ENCODE results near the gene YPEL1.
"Not testable (repeated sequence)": the region's sequence is repeated elsewhere in the genome, so short reads cannot be mapped to it uniquely, and the experiment has no call there.

YPEL1 gene

DNA sequence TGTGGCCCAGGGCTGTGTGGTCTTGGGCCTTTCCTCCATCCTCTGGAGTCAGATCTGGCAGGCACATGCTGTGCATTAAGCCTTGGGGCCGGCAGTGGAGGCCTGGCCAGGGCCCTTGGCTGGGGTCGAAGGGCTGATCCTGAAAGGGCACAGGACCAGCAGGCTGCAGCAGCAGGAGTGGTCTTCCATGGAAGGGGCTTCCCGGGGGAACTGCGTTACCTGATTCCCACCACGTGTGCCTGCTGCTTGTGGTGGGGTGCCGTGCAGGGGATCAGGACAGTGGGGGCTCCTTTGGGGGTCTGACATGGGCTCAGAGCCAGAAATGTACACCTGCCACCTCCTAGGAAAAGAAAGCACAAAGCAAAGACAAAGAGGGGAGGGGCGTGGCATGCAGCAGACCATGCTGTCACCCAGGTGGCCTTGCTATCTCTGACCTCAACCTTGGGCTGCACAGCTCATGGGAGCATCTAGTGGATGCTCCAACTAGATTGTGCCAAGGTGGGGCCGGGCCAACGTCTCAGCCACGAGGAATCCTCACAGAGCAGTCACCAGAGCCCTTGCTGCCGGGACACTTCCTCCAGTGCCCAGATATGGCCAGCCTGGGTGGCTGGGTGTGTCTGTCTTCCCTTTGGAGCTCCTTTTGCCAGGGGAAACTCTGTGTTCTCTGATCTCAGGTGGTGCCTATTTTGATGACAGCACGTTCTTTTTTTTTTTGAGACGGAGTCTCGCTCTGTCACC, 17.9 kb upstream of the YPEL1 start:
- DNase-seq = no peak

DNA sequence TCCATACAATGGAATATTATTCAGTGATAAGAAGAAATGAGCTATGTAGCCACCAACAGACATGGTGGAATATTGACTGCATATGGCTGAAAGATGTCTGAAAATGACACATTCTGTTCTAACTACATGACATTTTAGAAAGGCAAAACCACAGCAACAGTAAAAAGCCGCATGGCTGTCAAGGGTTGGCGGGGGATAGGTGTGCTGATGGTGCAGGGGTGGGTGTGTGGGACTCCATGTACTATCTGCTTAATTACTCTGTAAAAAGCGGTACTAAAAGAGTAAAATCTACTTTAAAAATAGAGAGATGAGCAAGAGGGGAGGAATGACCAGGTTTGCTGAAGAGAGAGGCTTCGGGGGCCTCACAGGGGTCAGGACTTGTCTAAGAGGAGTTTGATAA, 16.7 kb upstream of the YPEL1 start:
- DNase-seq = no peak

DNA sequence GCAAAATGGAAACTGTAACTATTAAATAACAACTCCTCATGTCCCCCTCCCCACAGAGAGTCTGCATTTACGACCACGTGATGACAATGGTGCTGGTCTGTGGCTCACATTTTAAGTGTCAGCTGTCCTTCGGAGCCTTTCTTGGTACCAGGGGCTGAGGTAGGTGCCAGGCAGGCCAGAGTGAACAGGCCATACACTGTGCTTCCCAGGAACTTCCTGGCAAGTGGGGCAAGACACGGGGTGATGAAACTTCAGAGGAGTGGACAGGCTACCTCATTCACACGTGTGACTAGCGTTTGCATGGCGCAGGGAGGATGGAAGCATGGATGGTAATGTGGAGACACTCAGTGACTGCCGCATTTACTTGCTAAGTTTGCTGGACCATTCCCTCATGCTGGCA, 10.4 kb upstream of the YPEL1 start:
- no peak for DNase-seq

DNA sequence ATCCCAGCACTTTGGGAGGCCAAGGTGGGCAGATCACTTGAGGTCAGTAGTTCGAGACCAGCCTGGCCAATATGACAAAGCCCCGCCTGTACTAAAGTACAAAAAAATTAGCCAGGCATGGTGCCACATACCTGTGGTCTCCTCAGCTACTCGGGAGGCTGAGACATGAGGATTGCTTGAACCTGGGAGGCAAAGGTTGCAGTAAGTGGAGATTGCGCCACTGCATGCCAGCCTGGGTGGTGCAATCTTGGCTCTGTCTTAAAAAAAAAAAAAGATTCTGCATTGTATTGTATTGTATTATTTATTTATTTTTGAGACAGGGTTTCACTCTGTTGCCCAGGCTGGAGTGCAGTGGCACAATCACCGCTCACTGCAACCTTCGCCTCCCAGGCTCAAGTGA, 9.3 kb upstream of the YPEL1 start:
- not testable (repeated sequence) for DNase-seq

DNA sequence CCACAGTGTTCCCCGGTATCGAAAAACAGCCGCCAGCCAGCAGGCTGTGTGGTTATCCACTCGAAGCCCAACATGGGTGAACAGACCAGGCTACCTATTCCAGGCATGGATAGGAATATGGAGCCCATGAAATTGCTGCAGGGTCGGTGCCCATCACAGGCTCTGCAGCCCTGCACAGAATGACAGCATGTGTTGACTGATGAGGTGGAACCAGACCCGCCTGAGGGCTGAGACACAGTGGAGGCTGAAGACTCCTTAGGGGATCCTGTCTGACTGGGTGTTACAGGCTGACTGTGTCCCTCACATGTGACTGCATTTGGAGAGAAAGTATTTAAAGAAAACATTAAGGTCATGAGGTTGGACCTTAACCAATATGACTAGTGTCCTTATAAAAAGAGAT, 6.2 kb upstream of the YPEL1 start:
- no peak for DNase-seq

GRCh38 chr22:21741059-21741458, 5.5 kb upstream of the YPEL1 start:
- DNase-seq = no peak

DNA sequence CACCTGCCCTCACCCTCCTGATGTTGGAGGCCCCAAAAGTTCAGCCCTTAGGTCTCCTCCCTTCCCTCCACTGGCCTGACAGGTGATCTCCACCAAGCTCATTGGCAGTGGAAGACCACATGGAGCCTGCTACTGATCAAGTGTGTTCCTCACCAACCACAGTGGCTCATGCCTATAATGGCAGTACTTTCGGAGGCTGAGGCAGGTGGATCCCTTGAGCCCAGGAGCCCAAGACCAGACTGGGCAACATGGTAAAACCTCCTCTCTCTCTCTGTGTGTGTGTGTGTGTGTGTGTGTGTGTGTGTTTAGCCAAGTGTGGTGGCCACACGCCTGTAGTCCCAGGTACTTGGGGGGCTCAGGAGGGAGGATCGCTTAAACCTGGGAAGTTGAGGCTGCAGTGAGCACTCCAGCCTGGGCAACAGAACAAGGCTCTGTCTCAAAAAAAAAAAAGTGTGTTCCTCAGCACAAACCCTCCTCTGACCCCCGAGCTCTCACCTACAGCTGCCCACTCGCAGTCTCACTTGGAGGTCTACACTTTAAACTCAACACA, 4.3 kb upstream of the YPEL1 start:
- no peak for DNase-seq

GRCh38 chr22:21738966-21739365, 3.4 kb upstream of the YPEL1 start:
- no peak for DNase-seq

DNA sequence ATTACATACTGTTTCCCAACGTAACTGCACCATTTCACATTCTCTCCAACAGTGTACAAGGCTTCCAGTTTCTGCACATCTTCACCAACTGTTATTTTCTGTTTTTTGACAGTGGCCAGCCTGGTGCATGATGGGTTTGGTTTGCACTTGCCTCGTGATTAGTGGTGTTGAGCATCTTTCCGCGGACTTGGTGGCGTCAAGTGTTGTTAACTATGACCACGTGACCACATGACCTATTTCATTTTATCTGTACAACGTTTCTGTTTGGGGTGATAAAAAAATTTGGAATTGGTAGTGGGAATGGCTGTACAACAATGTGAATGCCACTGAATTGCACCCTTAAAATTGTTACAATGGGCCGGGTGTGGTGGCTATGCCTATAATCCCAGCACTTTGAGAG, 2.5 kb upstream of the YPEL1 start:
- DNase-seq = no peak

- DNase-seq = no peak
Observed at GRCh38 chr22:21736948-21737347, 1.4 kb upstream of the YPEL1 start.

DNA sequence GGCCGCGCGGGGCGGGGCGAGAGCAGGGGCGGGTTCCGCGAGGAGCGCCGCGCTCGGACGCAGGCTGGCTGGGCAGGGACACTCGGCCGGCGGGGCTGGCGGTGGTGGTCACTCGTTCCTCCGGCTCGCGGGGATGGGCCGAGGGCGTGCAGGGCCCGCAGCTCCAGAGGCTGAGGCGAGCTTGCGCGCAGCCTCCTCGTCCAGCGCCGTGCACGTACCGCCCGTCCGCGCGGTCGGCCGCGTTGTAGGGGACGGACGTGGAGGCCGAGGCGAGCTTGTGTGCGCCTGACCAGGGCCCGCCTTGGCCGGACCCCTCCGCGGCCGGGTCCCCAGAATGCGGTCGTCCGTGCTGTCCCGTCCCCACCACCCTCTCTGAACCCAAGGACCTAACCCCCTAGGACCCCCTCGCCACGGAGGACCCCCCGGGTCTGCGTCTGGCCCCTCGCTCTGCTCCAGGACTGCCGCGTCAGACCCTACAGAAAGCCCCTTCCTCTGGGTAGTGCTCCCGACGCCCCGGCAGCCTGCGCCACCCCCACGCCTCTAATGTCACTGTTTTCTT, 569 bp upstream of the YPEL1 start:
- DNase-seq = no peak

DNA sequence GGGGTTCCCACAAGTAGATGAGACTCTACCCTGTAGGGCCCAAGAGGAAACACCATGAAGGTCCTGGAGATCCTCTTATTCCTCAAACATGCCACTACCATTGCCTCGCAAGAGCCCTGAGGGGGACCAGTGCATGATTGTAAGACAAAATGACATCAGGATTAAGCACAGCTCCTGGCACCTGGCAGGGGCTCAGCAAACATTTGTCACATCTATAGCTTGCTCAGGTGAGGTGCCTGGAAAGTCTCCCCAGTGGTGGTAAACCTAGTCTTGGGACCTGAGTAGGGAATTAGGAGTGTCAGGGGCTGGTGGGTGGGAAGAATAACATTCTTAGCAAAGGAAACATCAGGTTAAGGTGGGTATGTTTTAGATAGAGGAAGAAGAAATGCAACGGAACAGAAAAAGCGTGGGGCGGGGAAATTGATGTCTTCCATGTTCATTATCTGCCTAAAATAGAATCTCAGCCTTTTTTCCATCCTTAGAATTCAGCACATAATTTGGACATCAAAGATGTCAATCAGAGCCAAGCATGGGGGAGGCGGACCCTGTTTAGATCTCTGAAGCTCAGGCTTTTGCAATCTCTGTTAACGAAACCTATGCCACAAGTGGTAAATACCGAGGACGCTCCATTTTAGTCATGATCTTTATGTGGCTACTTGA, 924 bp downstream of the YPEL1 start:
- DNase-seq = no peak

DNA sequence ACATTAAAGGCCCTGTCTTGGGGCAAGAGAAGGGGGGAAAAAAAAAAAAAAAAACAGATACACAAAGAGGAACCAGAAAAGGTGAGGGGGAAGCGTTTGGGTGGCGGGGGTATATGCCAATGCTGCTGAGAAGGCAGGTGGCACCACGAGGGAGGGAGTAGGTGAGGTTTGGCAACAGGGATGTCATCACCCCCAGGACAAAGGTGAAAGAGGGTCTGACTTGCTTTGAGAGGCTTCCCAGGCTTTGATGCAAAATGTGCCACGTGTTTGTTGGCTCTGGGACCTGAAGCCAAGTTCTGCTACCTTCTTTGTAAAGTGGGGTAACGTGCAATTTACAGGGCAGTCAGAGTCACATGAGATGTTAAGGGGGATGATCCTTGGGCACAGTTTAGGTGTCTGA, 4.1 kb downstream of the YPEL1 start:
- no peak for DNase-seq

- DNase-seq = no peak
Observed at GRCh38 chr22:21730535-21731308, 4.9 kb downstream of the YPEL1 start.

DNA sequence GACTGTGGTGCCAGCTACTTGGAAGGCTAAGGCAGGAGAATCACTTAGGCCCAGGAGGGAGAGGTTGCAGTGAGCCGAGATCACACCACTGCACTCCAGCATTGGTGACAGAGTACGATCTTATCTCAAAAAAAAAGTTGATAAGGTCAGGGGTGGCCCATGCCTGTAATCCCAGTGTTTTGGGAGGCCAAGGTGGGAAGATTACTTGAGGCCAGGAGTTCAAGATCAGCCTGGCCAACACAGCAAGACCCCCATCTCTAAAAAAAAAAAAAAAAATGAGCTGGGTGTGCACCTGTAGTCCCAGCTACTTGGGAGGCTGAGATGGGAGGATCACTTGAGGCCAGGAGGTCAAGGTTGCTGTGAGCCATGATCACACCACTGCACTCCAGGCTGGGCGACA, 6.4 kb downstream of the YPEL1 start:
- not testable (repeated sequence) for DNase-seq

GRCh38 chr22:21728270-21728669, 7.3 kb downstream of the YPEL1 start:
- no peak for DNase-seq

DNA sequence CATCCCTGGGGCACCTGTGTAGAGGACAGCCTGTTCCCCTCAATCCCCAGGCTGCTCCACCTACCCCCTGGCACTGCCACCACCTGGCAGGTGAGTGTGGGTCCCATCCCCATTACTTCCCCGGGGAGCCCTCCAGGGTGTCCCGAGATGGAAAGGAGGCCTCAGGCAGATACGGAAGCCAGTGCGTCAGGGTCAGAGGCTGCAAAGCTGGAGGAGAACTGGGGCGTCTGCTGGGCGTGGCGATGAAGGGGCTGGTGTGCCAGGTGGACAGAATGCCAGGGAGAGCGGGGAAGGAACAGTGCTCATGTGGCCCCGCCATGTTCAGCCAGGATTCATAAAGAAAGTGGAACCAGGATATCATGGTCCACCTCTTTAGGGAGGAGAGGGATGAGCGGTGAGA, 7.8 kb downstream of the YPEL1 start:
- DNase-seq = no peak

DNA sequence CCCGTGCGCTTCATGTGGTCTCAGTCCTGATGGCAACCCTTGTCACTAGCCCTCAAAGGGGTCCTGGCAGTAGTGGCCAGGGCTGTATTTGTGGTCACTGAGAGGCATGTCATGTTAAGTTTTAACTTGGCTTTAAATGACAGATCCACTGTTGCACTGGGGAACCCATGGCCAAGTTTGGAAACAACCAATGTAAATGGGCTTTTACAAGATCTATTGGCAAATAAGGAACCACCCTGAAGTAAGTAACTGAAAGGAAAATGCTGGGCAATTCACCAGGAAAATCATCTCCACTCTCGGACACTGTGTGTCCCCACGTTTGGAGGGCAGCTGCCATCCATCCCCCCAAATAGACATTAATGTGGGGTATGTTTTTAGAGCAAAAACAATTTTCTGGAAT, 8.4 kb downstream of the YPEL1 start:
- DNase-seq = no peak

DNA sequence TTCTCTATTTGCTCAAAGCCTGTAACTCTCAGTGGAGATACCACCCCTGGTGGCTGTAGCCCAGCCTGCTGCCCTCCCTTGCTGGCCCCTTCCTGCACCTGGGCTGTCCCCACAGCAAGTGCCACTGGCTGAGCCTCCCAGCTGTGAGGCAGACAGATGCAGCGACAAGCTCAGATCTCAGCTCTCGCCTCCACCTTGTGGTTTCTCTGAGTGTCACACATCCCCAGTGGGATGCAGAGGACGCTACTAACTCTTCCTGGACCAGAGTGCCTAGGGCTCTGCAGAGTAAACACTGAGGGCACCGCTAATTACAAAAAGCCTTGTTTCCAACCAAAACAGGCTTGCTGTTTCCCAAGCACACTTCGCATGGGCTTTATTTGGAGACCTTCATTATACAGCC, 8.9 kb downstream of the YPEL1 start:
- no peak for DNase-seq

DNA sequence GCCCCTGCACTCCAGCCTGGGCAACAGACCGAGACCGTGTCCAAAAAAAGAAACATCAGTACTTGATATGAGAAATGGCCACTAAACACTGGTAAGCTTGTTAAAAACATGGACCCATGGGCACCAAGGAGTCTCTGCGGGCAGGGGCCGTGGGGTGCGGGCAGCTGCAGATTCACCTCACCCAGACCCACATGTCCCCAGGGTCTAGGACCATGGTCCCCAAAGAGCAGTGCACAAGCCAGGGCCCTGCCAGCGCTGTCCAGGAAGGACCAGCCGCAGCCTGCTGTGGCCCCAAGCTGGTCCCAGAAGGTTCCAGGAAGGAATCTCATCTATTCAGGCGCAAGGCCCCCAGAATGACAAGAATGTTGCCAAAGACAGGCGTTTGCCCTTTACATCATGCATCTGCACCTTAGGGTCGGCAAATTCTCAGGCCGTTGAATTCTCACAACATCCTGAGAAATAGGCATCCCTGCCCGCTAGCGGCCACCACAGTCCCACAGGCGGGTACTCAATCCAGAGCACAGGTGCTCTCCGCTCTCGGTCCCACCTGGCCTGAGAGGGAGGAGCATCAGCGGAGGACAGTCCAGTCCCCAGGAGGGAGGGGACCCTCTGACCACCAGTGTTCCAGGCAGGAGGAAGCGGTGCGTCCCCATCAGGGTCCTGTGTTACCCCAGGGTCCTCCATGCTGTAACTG, 9.5 kb downstream of the YPEL1 start:
- no peak for DNase-seq

GRCh38 chr22:21724496-21724895, 11.1 kb downstream of the YPEL1 start:
- not testable (repeated sequence) for DNase-seq

GRCh38 chr22:21721195-21721852, 14.3 kb downstream of the YPEL1 start:
- DNase-seq = not testable (repeated sequence)

Data from NCI-H1092 (cell line).